Activated T-cell treated with anti-CD3 and anti-CD28 coated beads for 24 hours (primary cell): Measurements from ENCODE around the gene CHPF2.

Source experiments
- DNase-seq: peaks from one replicate; pipeline ENCODE4 v3.0.0-alpha.2; 2020; ENCODE audit warnings: low read depth

Gene CHPF2

GRCh38 chr7:151232091-151232916 is at the start of gene CHPF2:
Gene CHPF2 (plus strand): TSS chr7:151232483. CDS start chr7:151234012, 1,529 bp downstream.
- DNase-seq: peak; percentile 89

- DNase-seq: no peak
Measured at GRCh38 chr7:151185762-151186639, 46.3 kb upstream of the CHPF2 start.

GRCh38 chr7:151186640-151187408 is 45.5 kb upstream of the CHPF2 start, which contains the start of gene ASB10:
Gene ASB10 (minus strand): TSS chr7:151187250. CDS start chr7:151187130, 120 bp downstream.
- DNase-seq: no peak

- DNase-seq: no peak
Measured at GRCh38 chr7:151187409-151188251, 44.7 kb upstream of the CHPF2 start.

- DNase-seq: no peak
Measured at GRCh38 chr7:151188252-151188542, 44.1 kb upstream of the CHPF2 start.

GRCh38 chr7:151189038-151189437 is 43.2 kb upstream of the CHPF2 start:
- DNase-seq: no peak

GRCh38 chr7:151191544-151191943 is 40.7 kb upstream of the CHPF2 start:
- DNase-seq: no peak

- no peak for DNase-seq
Measured at GRCh38 chr7:151192002-151192539, 40.2 kb upstream of the CHPF2 start.

- DNase-seq: no peak
Measured at GRCh38 chr7:151193203-151193978, 38.9 kb upstream of the CHPF2 start.

- no peak for DNase-seq
Measured at GRCh38 chr7:151194188-151194587, 38.1 kb upstream of the CHPF2 start.

- DNase-seq: no peak
Measured at GRCh38 chr7:151195616-151196450, 36.5 kb upstream of the CHPF2 start.

- DNase-seq: no peak
Measured at GRCh38 chr7:151197932-151198331, 34.4 kb upstream of the CHPF2 start.

GRCh38 chr7:151198945-151199848 is 33.1 kb upstream of the CHPF2 start:
- no peak for DNase-seq

- DNase-seq: no peak
Measured at GRCh38 chr7:151201344-151201743, 30.9 kb upstream of the CHPF2 start.

GRCh38 chr7:151201751-151202150 is 30.5 kb upstream of the CHPF2 start:
- DNase-seq: no peak

- no peak for DNase-seq
Measured at GRCh38 chr7:151202836-151203235, 29.4 kb upstream of the CHPF2 start.

- DNase-seq: no peak
Measured at GRCh38 chr7:151204383-151205032, 27.8 kb upstream of the CHPF2 start.

- DNase-seq: no peak
Measured at GRCh38 chr7:151205730-151206129, 26.6 kb upstream of the CHPF2 start.
